HCT116 (cell line): ENCODE measurements around the gene TP53AIP1. TPM values are rescaled to one million over a fixed set of nuclear protein-coding genes. Genes with fewer than 3 reads are reported as not detected.

Experiments
- ATAC-seq: fragments of 200-7000 bp; cut with Tn5 transposase; 2 replicates; pipeline ENCODE4 v1.9.1; 2020; ENCODE audit warnings: mild to moderate bottlenecking, moderate library complexity
- BruUV-seq: library from RNA; stranded (reverse); fragments of 400-500 nt; replicated peaks from 2 replicates; lab custom pipeline; 2021; lab: Mats Ljungman, UMichigan
- CTCF ChIA-PET: fragments of 300-600 bp; sonication (Branson Sonifier 250); formaldehyde crosslinking; loops from one replicate; lab custom pipeline; 2021; ENCODE audit warnings: antibody characterized with exemption; lab: Charles Lee
- POLR2A ChIA-PET: fragments of 300-600, 350-600 bp; sonication (Branson Sonifier 250); formaldehyde crosslinking; loops from one replicate; lab custom pipeline; 2021; ENCODE audit warnings: antibody characterized with exemption; lab: Charles Lee
- RAD21 ChIA-PET, 2 experiments: fragments of 300-600 bp; sonication (Branson Sonifier 250); formaldehyde crosslinking; loops; one replicate each; lab custom pipeline; 2023; ENCODE audit warnings: low total read pairs in 2 of 2; ENCODE audit not compliant: uncharacterized antibody in 2 of 2, unreplicated experiment in 2 of 2, low non-redundant PET in 1 of 2; lab: Charles Lee
- DNase-seq: peaks from one replicate; pipeline ENCODE4 v3.0.0-alpha.2; 2010; ENCODE audit warnings: low read depth, low spot score
- H2AFZ ChIP-seq: fragments of 200-600 bp; shearing (Covaris generic), sonication (generic); 2 replicates; pipeline ENCODE4 v1.6.1; 2017; ENCODE audit warnings: low read depth, mixed run types, mixed read lengths, antibody characterized with exemption, low read length; ENCODE audit not compliant: poor library complexity, severe bottlenecking
- H3K27ac ChIP-seq: 2 replicates; pipeline ENCODE4 v1.5.1; 2012; ENCODE audit warnings: low read depth, low read length
- H3K27me3 ChIP-seq: fragments of 200-600 bp; sonication (generic); 2 replicates; pipeline ENCODE4 v1.6.1; 2016; ENCODE audit warnings: mixed run types, low read length, mixed read lengths; ENCODE audit not compliant: insufficient read depth
- H3K36me3 ChIP-seq, 2 experiments: fragments of 200-500 bp in 1 of 2; fragments of 200-600 bp in 1 of 2; sonication (Bioruptor generic) in 1 of 2; sonication (generic) in 1 of 2; 2 replicates each; pipeline versions ENCODE4 v1.5.1 to v1.6.1; 2014 to 2016; ENCODE audit warnings: low read length in 2 of 2, inconsistent platforms in 1 of 2, mixed read lengths in 1 of 2, mixed run types in 1 of 2; ENCODE audit not compliant: insufficient read depth in 2 of 2, control insufficient read depth in 1 of 2
- H3K4me1 ChIP-seq, 2 experiments: fragments of 200-600 bp in 1 of 2; sonication (generic) in 1 of 2; 2 replicates each; pipeline versions ENCODE4 v1.5.1 to v1.6.1; 2012 to 2017; ENCODE audit warnings: low read length in 2 of 2, inconsistent platforms in 1 of 2, mild to moderate bottlenecking in 1 of 2, mixed read lengths in 1 of 2, mixed run types in 1 of 2, moderate library complexity in 1 of 2; ENCODE audit not compliant: insufficient read depth in 2 of 2, control insufficient read depth in 1 of 2
- H3K4me2 ChIP-seq: fragments of 200-600 bp; sonication (generic); 2 replicates; pipeline ENCODE4 v1.6.1; 2017; ENCODE audit warnings: mixed run types, low read length, mixed read lengths
- H3K4me3 ChIP-seq, 2 experiments: fragments of 200-600 bp in 1 of 2; sonication (generic) in 1 of 2; replicated peaks in 1 of 2; 2 replicates each; pipeline ENCODE4 v1.5.1; 2011 to 2016; ENCODE audit warnings: low read length in 2 of 2, control low read depth in 1 of 2, low read depth in 1 of 2, mild to moderate bottlenecking in 1 of 2, mixed read lengths in 1 of 2, mixed run types in 1 of 2
- H3K79me2 ChIP-seq: fragments of 200-600 bp; sonication (generic); 2 replicates; pipeline ENCODE4 v1.6.1; 2017; ENCODE audit warnings: mild to moderate bottlenecking, mixed run types, low read length, moderate library complexity, mixed read lengths; ENCODE audit not compliant: insufficient read depth
- H3K9ac ChIP-seq: fragments of 200-600 bp; sonication (generic); 2 replicates; pipeline ENCODE4 v1.6.1; 2016; ENCODE audit warnings: low read length, mixed read lengths
- H3K9me2 ChIP-seq: fragments of 200-600 bp; sonication (generic), shearing (Covaris generic); 2 replicates; pipeline ENCODE4 v1.6.1; 2017; ENCODE audit warnings: mixed run types, mild to moderate bottlenecking, moderate library complexity; ENCODE audit not compliant: insufficient read depth
- H3K9me3 ChIP-seq, 2 experiments: fragments of 200-500 bp in 1 of 2; fragments of 200-600 bp in 1 of 2; sonication (Bioruptor generic) in 1 of 2; sonication (generic) in 1 of 2; 2 replicates each; pipeline ENCODE4 v1.6.1; 2014 to 2017; ENCODE audit warnings: low read length in 2 of 2, mixed read lengths in 2 of 2, inconsistent platforms in 1 of 2, low read depth in 1 of 2, mild to moderate bottlenecking in 1 of 2, mixed run types in 1 of 2, moderate library complexity in 1 of 2; ENCODE audit not compliant: control insufficient read depth in 1 of 2, insufficient read depth in 1 of 2
- H4K20me1 ChIP-seq: fragments of 200-600 bp; sonication (generic), shearing (Covaris generic); 2 replicates; pipeline ENCODE4 v1.6.1; 2017; ENCODE audit warnings: mixed run types, mild to moderate bottlenecking, moderate library complexity; ENCODE audit not compliant: insufficient read depth
- CEBPB ChIP-seq: IDR thresholded peaks from 2 replicates; pipeline ENCODE4 v1.6.1; 2012; ENCODE audit warnings: low read depth
- EZH2 ChIP-seq: fragments of 200-600 bp; sonication (generic); IDR thresholded peaks from 2 replicates; pipeline ENCODE4 v1.6.1; 2017; ENCODE audit warnings: antibody characterized with exemption, mixed run types
- EZH2phosphoT487 ChIP-seq: fragments of 200-600 bp; IDR thresholded peaks from 2 replicates; pipeline ENCODE4 v1.6.1; 2018; ENCODE audit warnings: antibody characterized with exemption, borderline replicate concordance
- FOSL1 ChIP-seq: IDR thresholded peaks from 2 replicates; pipeline ENCODE4 v1.6.1; 2012; ENCODE audit warnings: low read depth
- JUND ChIP-seq: IDR thresholded peaks from 2 replicates; pipeline ENCODE4 v1.6.1; 2012
- POLR2AphosphoS5 ChIP-seq: IDR thresholded peaks from 2 replicates; pipeline ENCODE4 v1.6.1; 2011; ENCODE audit warnings: mild to moderate bottlenecking, low read depth, low read length, moderate library complexity
- REST ChIP-seq: IDR thresholded peaks from 2 replicates; pipeline ENCODE4 v1.6.1; 2012; ENCODE audit warnings: low read depth
- SIN3A ChIP-seq: IDR thresholded peaks from 2 replicates; pipeline ENCODE4 v1.6.1; 2012; ENCODE audit warnings: low read depth
- TCF7L2 ChIP-seq: IDR thresholded peaks from 2 replicates; pipeline ENCODE4 v1.7.0; 2011; ENCODE audit warnings: borderline replicate concordance, inconsistent platforms; ENCODE audit not compliant: insufficient read depth, insufficient read length; ENCODE audit errors: extremely low read depth
- intact Hi-C: fragments of 100-400 bp; cut with micrococcal nuclease; formaldehyde crosslinking; loops from 2 replicates; pipeline ENCODE4 v1.10.0; 2022
- total RNA-seq: library from RNA; stranded (reverse); gene quantifications from one replicate; pipeline ENCODE4 v1.2.1, GENCODE V29; 2021; ENCODE audit not compliant: unreplicated experiment
- TF ChIP-seq, protein P1 (sequence below): IDR thresholded peaks from 2 replicates; pipeline ENCODE4 v1.6.1; 2011; ENCODE audit warnings: mild to moderate bottlenecking, low read length, moderate library complexity; ENCODE audit not compliant: insufficient replicate concordance; ENCODE audit errors: extremely low read depth
- TF ChIP-seq, protein P2 (sequence below): IDR thresholded peaks from 2 replicates; pipeline ENCODE4 v1.6.1; 2012

The TP53AIP1 gene
- total RNA-seq, 1 experiment from 2014 or later: 0.15 TPM

- CTCF ChIA-PET: interaction anchor here (0.7 to 3.9 kb wide), 2 partner anchors 63 to 438 kb away, joined by 3 to 22 read pairs; no protein-coding TSS in a partner anchor
- H4K20me1 ChIP-seq: no peaks in the 10 kb centered on the region
- no peak overlapping the region for H3K4me2 ChIP-seq
- H2AFZ ChIP-seq: no peak overlapping the region
- no peaks in the 10 kb centered on the region for H3K79me2 ChIP-seq
- intact Hi-C loops: no loop called here
- no peaks in the 10 kb centered on the region for H3K9me2 ChIP-seq
- no peak overlapping the region for H3K27ac ChIP-seq
- POLR2A ChIA-PET: interaction anchor here (3.0 kb wide), 1 partner anchor 13 kb away, joined by 14 read pairs; no protein-coding TSS in a partner anchor
- TF ChIP-seq FOSL1 (no peak), TCF7L2 (no peak), EZH2 (no peak), REST (no peak), JUND (no peak), SIN3A (no peak), EZH2phosphoT487 (no peak), CEBPB (no peak), POLR2AphosphoS5 (no peak)
- TF ChIP-seq, protein P1, sequence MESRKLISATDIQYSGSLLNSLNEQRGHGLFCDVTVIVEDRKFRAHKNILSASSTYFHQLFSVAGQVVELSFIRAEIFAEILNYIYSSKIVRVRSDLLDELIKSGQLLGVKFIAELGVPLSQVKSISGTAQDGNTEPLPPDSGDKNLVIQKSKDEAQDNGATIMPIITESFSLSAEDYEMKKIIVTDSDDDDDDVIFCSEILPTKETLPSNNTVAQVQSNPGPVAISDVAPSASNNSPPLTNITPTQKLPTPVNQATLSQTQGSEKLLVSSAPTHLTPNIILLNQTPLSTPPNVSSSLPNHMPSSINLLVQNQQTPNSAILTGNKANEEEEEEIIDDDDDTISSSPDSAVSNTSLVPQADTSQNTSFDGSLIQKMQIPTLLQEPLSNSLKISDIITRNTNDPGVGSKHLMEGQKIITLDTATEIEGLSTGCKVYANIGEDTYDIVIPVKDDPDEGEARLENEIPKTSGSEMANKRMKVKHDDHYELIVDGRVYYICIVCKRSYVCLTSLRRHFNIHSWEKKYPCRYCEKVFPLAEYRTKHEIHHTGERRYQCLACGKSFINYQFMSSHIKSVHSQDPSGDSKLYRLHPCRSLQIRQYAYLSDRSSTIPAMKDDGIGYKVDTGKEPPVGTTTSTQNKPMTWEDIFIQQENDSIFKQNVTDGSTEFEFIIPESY: no peak
- TF ChIP-seq, protein P2, sequence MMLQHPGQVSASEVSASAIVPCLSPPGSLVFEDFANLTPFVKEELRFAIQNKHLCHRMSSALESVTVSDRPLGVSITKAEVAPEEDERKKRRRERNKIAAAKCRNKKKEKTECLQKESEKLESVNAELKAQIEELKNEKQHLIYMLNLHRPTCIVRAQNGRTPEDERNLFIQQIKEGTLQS: no peak
- no peak overlapping the region for H3K9ac ChIP-seq
- H3K4me3 ChIP-seq: no peak overlapping the region
- no peaks in the 10 kb centered on the region for H3K9me3 ChIP-seq
- RAD21 ChIA-PET: interaction anchor here in 1 of 2 experiments (1.2 kb wide), 1 partner anchor 63 kb away, joined by 6 read pairs; no protein-coding TSS in a partner anchor
- DNase-seq (no peak), ATAC-seq (no peak)
- no TSS peak for BruUV-seq
- H3K27me3 ChIP-seq: no peaks in the 10 kb centered on the region
- H3K4me1 ChIP-seq: peaks cover 9 to 18% of the 10 kb centered on the region in 2 experiments; a peak in 3 of 4 replicates
- no peaks in the 10 kb centered on the region for H3K36me3 ChIP-seq
Observed at GRCh38 chr11:128893578-128894285, 48.9 kb downstream of the TP53AIP1 start.
